ENCODE data around the gene RGS8.

Gene RGS8

GRCh38 chr1:182669266-182669665 lies 15.1 kb downstream of the RGS8 start:
- FAIRE-seq (no peak), DNase-seq (ENCODE audit: insufficient read length) (no peak)
- no peak for TF ChIP-seq TAF1 (IDR thresholded peaks at IDR 0.05; ENCODE audit: borderline replicate concordance, low read depth, low read length)
- TF ChIP-seq POLR2A (IDR thresholded peaks at IDR 0.05; ENCODE audit: low read depth, low read length) = no peak

DNA sequence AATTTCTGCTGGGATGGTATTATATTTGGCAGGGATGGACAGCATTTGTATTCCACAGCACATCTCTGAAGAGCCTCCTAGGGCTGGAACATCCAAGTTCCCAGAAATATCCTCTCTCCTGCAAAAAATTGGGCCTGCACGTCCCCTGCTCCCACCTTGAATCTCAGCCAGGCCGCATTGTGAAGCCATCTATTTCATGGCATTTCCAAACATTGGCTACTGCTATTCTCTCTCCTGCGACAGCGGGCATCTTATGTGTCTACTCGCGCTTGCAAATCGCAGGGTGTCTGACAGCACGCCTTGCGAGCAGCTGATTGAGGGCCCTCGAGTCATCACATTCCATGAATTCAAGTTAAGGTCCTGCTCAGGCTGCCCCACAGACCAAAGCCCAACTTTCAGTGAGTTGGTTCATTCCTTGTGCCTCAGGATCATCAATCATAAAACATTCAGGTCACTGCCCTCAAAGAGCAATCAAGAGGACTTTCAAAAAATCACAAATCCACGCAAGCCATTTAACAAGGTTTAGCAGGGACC lies 15.8 kb downstream of the RGS8 start:
- no peak for FAIRE-seq
- TF ChIP-seq POLR2AphosphoS5 (IDR thresholded peaks at IDR 0.05; ENCODE audit: low read depth, low read length) (no peak), POLR2A (IDR thresholded peaks at IDR 0.05; ENCODE audit: low read depth, low read length) (no peak), TAF1 (IDR thresholded peaks at IDR 0.05; ENCODE audit: borderline replicate concordance, low read depth, low read length) (no peak)
- DNase-seq (ENCODE audit: insufficient read length) = no peak

DNA sequence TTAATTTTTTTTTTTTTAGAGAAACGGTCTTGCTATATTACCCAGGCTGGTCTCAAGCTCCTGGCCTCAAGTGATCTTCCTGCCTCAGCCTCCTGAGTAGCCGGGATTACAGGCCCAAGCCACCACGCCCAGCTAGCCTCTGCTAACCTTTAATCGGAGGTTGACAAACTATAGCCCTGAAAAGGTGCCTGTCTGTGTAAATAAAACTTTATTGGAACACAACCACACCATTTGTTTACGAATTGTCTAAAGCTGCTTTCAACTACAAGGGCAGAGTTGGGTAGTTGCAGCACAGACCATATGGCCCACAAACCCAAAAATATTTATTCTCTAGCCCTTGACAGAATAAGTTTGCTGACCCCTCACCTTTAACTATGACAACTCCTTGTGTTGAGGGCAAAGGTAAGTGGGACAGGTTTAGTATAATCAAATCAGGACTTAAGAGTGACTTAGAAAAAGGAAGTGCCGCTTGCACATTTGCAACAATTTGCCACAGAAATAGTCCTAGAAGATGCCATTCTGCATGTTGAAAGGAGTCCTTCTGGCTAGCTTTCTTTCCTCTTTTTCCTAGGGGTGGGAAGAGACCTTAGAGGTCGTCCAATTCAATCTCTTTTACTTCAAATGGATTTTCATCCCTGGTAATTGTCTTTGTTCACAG lies 16.4 kb downstream of the RGS8 start:
- TF ChIP-seq POLR2A (IDR thresholded peaks at IDR 0.05; ENCODE audit: low read depth, low read length) = no peak
- TF ChIP-seq TAF1 (IDR thresholded peaks at IDR 0.05; ENCODE audit: borderline replicate concordance, low read depth, low read length) = no peak
- TF ChIP-seq POLR2AphosphoS5 (IDR thresholded peaks at IDR 0.05; ENCODE audit: low read depth, low read length) = no peak
- FAIRE-seq = no peak
- DNase-seq (ENCODE audit: insufficient read length) = no peak

GRCh38 chr1:182666706-182667105 lies 17.7 kb downstream of the RGS8 start:
- TF ChIP-seq POLR2A (IDR thresholded peaks at IDR 0.05; ENCODE audit: low read depth, low read length) = no peak
- TF ChIP-seq TAF1 (IDR thresholded peaks at IDR 0.05; ENCODE audit: borderline replicate concordance, low read depth, low read length) = no peak
- no peak for TF ChIP-seq POLR2AphosphoS5 (IDR thresholded peaks at IDR 0.05; ENCODE audit: low read depth, low read length)
- DNase-seq (ENCODE audit: insufficient read length) (no peak), FAIRE-seq (no peak)

GRCh38 chr1:182664296-182664695 lies 20.1 kb downstream of the RGS8 start:
- FAIRE-seq = peak; percentile 40
- DNase-seq (ENCODE audit: insufficient read length) = no peak
- TF ChIP-seq POLR2AphosphoS5 (IDR thresholded peaks at IDR 0.05; ENCODE audit: low read depth, low read length) = no peak

DNA sequence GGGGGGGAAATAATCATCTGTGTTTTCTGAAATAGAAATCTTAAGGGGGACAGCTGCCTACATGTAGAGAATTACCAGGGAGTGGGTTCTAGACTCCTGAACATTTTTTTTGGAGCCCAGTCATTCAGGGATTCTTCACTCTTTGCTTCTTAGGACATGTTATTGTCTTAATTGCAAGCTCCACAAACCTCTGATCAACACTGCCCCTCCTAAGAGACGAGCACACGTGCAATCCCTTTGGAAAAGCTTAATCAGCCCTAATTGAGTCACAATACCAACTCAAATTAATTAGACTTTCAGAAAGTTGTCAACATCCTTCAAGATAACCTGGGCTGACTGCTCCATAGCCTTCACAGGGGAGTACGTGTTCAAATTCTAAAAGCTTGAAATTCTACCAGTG lies 21.4 kb downstream of the RGS8 start:
- TF ChIP-seq POLR2A (IDR thresholded peaks at IDR 0.05; ENCODE audit: low read depth, low read length) (no peak), TAF1 (IDR thresholded peaks at IDR 0.05; ENCODE audit: borderline replicate concordance, low read depth, low read length) (no peak), POLR2AphosphoS5 (IDR thresholded peaks at IDR 0.05; ENCODE audit: low read depth, low read length) (no peak)
- FAIRE-seq = no peak
- no peak for DNase-seq (ENCODE audit: insufficient read length)

- TF ChIP-seq POLR2AphosphoS5 (IDR thresholded peaks at IDR 0.05; ENCODE audit: low read depth, low read length) (no peak), TAF1 (IDR thresholded peaks at IDR 0.05; ENCODE audit: borderline replicate concordance, low read depth, low read length) (no peak), POLR2A (IDR thresholded peaks at IDR 0.05; ENCODE audit: low read depth, low read length) (no peak)
- FAIRE-seq (peak; percentile 21), DNase-seq (ENCODE audit: insufficient read length) (no peak)
These were observed 22.1 kb downstream of the RGS8 start for GRCh38 chr1:182662121-182662890.

GRCh38 chr1:182658055-182658454 lies 26.3 kb downstream of the RGS8 start:
- FAIRE-seq = no peak
- no peak for DNase-seq (ENCODE audit: insufficient read length)
- TF ChIP-seq POLR2AphosphoS5 (IDR thresholded peaks at IDR 0.05; ENCODE audit: low read depth, low read length) (no peak), POLR2A (IDR thresholded peaks at IDR 0.05; ENCODE audit: low read depth, low read length) (no peak), TAF1 (IDR thresholded peaks at IDR 0.05; ENCODE audit: borderline replicate concordance, low read depth, low read length) (no peak)

DNA sequence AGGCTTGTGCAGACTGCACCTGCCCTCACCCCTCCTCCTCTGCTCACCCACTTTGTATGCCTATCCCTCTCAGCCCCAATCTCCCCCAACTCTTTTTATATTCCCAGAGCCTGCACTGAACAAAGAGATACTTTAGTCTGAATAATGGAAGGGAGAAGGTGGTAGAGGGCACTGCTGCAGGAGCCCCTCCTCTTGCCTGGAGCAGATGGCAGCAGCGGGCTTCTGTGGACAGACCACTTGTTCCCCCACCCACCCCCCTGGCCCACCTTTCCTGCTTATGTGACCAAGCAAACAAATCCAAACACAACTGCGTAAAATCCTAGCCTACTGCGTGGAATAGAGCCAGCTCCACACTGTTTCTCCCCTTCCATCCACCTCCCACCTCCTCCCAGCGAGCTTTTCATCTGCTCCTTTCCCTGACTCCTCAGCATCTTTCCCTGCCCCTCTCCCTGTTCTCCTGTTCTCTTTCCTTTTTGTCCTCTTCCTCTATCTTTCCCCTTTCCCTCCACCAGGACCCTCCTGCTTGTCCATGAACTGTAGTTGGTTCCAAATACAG lies 27.5 kb downstream of the RGS8 start:
- TF ChIP-seq POLR2A (IDR thresholded peaks at IDR 0.05; ENCODE audit: low read depth, low read length) = no peak
- no peak for TF ChIP-seq POLR2AphosphoS5 (IDR thresholded peaks at IDR 0.05; ENCODE audit: low read depth, low read length)
- TF ChIP-seq TAF1 (IDR thresholded peaks at IDR 0.05; ENCODE audit: borderline replicate concordance, low read depth, low read length) = no peak
- no peak for DNase-seq (ENCODE audit: insufficient read length)
- no peak for FAIRE-seq

- FAIRE-seq (no peak), DNase-seq (ENCODE audit: insufficient read length) (no peak)
- no peak for TF ChIP-seq POLR2A (IDR thresholded peaks at IDR 0.05; ENCODE audit: low read depth, low read length)
- TF ChIP-seq TAF1 (IDR thresholded peaks at IDR 0.05; ENCODE audit: borderline replicate concordance, low read depth, low read length) = no peak
- TF ChIP-seq POLR2AphosphoS5 (IDR thresholded peaks at IDR 0.05; ENCODE audit: low read depth, low read length) = no peak
These were observed 30.4 kb downstream of the RGS8 start for GRCh38 chr1:182653986-182654385.

DNA sequence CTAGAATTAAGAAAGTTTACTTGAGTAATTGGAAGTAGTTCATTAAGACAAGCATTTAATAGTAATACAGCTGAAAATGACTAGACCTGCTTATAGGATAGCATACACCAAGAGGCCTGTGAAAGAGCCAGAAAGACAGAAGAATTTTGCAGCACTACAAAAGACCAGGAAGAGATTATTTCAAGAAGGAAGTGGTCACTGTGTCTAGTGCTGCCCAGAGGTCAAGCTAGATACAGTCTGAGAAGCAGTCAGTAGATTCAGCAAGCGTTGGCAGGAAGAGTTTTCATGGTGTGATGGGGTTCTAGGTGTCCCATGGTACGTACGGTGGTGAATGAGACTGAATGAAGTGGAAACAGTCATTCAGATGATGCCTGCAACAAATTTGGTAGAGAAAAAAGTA lies 31.5 kb downstream of the RGS8 start:
- DNase-seq (ENCODE audit: insufficient read length) (no peak), FAIRE-seq (no peak)
- TF ChIP-seq POLR2A (IDR thresholded peaks at IDR 0.05; ENCODE audit: low read depth, low read length) = no peak
- no peak for TF ChIP-seq TAF1 (IDR thresholded peaks at IDR 0.05; ENCODE audit: borderline replicate concordance, low read depth, low read length)
- TF ChIP-seq POLR2AphosphoS5 (IDR thresholded peaks at IDR 0.05; ENCODE audit: low read depth, low read length) = no peak

DNA sequence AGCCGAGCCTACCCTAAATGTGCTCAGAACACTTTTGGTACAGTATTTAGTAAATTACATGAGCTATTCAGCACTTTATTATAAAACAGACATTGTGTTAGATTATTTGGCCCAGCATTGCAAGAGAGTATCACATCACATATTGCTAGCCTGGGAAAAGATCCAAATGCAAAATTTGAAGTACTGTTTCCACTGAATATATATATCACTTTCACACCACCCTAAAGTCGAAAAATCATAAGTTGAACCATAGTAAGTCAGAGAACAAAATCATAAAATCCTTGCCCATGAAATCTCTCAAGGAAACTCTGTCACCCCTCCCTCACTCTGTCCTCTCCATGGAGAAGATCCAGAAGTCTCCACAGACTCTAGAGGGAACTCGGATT lies 33.1 kb downstream of the RGS8 start:
- FAIRE-seq (no peak), DNase-seq (ENCODE audit: insufficient read length) (no peak)
- TF ChIP-seq POLR2AphosphoS5 (IDR thresholded peaks at IDR 0.05; ENCODE audit: low read depth, low read length) (no peak), TAF1 (IDR thresholded peaks at IDR 0.05; ENCODE audit: borderline replicate concordance, low read depth, low read length) (no peak), POLR2A (IDR thresholded peaks at IDR 0.05; ENCODE audit: low read depth, low read length) (no peak)

Measured in GM12892 (cell line).